ENCODE results near the gene FOXI3.

The FOXI3 gene

DNA sequence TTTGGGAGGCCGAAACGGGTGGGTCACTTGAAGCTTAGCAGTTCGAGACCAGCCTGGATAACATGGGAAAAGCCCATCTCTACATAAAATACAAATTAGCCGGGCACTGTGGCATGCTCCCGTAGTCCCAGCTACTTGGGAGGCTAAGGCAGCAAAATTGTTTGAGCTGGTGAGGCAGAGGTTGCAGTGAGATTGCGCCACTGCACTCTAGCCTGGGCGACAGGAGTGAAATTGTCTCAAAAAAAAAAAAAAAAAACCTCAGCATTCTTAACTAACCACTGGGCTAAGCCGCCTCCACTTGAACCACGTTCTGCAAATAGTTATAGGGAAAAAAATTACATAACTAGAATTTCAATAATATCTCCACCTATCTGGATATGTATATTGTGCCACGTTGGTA is 2.3 kb downstream of the FOXI3 start:
- Histone ChIP-seq H3K27ac (ENCODE audit: low read depth, low read length) (no peak overlapping the region), H3K4me1 (ENCODE audit: control insufficient read depth, low read length) (peaks cover 7% of the 10 kb centered on the region; the same call in 1 of the 2 replicates), H4K20me1 (ENCODE audit: control insufficient read depth, insufficient read depth, low read depth, low read length) (no peaks in the 10 kb centered on the region), H3K36me3 (ENCODE audit: control insufficient read depth, low read length) (no peaks in the 10 kb centered on the region), H3F3A (ENCODE audit: control insufficient read depth, insufficient read depth) (no peaks in the 10 kb centered on the region), H3K4me3 (ENCODE audit: low read length) (no peak overlapping the region), H3K9me2 (replicated peaks; ENCODE audit: control insufficient read depth, low read length) (no peaks in the 10 kb centered on the region), H3K9me3 (ENCODE audit: control insufficient read depth, insufficient read depth, low read length) (no peaks in the 10 kb centered on the region), H3K4me2 (ENCODE audit: low read length) (no peak overlapping the region), H3K79me2 (ENCODE audit: control insufficient read depth, low read length) (no peaks in the 10 kb centered on the region), H3K27me3 (ENCODE audit: control insufficient read depth, low read length) (peaks cover 25% of the 10 kb centered on the region)
- TF ChIP-seq EZH2phosphoT487 (IDR thresholded peaks at IDR 0.05; ENCODE audit: borderline replicate concordance, low read length) = no peak
- TF ChIP-seq, protein P1, sequence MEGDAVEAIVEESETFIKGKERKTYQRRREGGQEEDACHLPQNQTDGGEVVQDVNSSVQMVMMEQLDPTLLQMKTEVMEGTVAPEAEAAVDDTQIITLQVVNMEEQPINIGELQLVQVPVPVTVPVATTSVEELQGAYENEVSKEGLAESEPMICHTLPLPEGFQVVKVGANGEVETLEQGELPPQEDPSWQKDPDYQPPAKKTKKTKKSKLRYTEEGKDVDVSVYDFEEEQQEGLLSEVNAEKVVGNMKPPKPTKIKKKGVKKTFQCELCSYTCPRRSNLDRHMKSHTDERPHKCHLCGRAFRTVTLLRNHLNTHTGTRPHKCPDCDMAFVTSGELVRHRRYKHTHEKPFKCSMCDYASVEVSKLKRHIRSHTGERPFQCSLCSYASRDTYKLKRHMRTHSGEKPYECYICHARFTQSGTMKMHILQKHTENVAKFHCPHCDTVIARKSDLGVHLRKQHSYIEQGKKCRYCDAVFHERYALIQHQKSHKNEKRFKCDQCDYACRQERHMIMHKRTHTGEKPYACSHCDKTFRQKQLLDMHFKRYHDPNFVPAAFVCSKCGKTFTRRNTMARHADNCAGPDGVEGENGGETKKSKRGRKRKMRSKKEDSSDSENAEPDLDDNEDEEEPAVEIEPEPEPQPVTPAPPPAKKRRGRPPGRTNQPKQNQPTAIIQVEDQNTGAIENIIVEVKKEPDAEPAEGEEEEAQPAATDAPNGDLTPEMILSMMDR (IDR thresholded peaks at IDR 0.05; ENCODE audit: low read depth, low read length, poor library complexity, severe bottlenecking) = no peak

DNA sequence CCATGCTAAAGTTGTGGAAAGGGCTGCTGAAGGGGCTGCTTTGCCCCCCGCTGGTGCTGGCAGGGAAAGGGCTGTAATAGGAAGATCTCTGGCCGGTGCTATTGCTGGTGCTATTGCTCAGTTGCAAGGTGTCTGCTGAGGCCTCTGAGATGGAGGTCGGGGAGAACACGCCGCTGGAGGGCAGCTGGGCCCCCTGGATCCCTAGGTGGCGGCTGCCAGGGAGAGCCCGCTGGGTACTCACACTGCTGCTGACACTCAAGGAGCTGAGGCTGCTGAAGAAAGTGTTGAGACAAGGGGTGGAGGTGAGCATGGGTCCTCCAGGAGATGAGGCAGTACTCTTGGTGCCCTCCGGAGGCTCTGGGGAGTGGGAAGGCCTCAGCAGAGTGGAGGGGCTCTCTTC is 4.2 kb downstream of the FOXI3 start:
- Histone ChIP-seq H3K4me3 (ENCODE audit: low read length) (no peak overlapping the region), H3K4me2 (ENCODE audit: low read length) (no peak overlapping the region), H3K79me2 (ENCODE audit: control insufficient read depth, low read length) (no peaks in the 10 kb centered on the region), H3K36me3 (ENCODE audit: control insufficient read depth, low read length) (no peaks in the 10 kb centered on the region), H3K9me2 (replicated peaks; ENCODE audit: control insufficient read depth, low read length) (no peaks in the 10 kb centered on the region), H3K9me3 (ENCODE audit: control insufficient read depth, insufficient read depth, low read length) (no peaks in the 10 kb centered on the region), H3K4me1 (ENCODE audit: control insufficient read depth, low read length) (peaks cover 5% of the 10 kb centered on the region; the same call in 1 of the 2 replicates), H3K27me3 (ENCODE audit: control insufficient read depth, low read length) (peaks cover 16% of the 10 kb centered on the region), H3K27ac (ENCODE audit: low read depth, low read length) (no peak overlapping the region), H3F3A (ENCODE audit: control insufficient read depth, insufficient read depth) (no peaks in the 10 kb centered on the region), H4K20me1 (ENCODE audit: control insufficient read depth, insufficient read depth, low read depth, low read length) (no peaks in the 10 kb centered on the region)
- no peak for TF ChIP-seq EZH2phosphoT487 (IDR thresholded peaks at IDR 0.05; ENCODE audit: borderline replicate concordance, low read length)
- TF ChIP-seq, protein P1 (IDR thresholded peaks at IDR 0.05; ENCODE audit: low read depth, low read length, poor library complexity, severe bottlenecking) = no peak

DNA sequence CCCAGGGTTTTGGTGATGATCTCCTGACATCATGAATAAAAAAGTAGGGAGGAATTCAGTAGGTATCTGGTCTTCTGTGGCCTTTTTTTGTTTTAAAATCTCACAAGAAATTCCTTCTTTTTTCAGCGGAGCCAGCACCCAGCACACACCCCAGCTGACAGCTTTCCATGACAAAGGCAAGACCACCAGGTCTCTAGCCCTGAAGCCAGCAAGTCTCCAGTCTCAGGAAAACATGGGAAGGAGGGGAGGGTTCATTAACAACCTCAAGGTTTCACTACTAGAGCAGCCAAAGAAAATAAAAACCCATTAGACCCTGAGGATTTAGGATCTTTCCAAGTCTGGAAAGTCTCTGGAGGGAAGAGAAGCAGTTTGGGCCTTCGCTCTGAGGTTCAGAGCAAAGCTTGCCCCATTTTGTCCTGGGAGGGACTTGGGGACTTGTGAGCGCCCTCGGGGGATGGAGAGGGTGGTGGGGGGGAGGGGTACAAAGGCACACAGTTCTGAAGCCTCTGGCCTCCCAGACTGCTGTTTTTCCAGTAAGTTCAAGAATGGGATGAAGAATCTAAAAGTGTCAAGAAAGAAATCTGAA is 9.0 kb downstream of the FOXI3 start:
- Histone ChIP-seq H3K27ac (ENCODE audit: low read depth, low read length) (no peak overlapping the region), H3K4me1 (ENCODE audit: control insufficient read depth, low read length) (no peaks in the 10 kb centered on the region), H3K9me2 (replicated peaks; ENCODE audit: control insufficient read depth, low read length) (no peaks in the 10 kb centered on the region), H4K20me1 (ENCODE audit: control insufficient read depth, insufficient read depth, low read depth, low read length) (no peaks in the 10 kb centered on the region), H3K4me2 (ENCODE audit: low read length) (no peak overlapping the region), H3K79me2 (ENCODE audit: control insufficient read depth, low read length) (no peaks in the 10 kb centered on the region), H3K27me3 (ENCODE audit: control insufficient read depth, low read length) (no peaks in the 10 kb centered on the region), H3K36me3 (ENCODE audit: control insufficient read depth, low read length) (no peaks in the 10 kb centered on the region), H3F3A (ENCODE audit: control insufficient read depth, insufficient read depth) (no peaks in the 10 kb centered on the region), H3K4me3 (ENCODE audit: low read length) (no peak overlapping the region), H3K9me3 (ENCODE audit: control insufficient read depth, insufficient read depth, low read length) (no peaks in the 10 kb centered on the region)
- TF ChIP-seq EZH2phosphoT487 (IDR thresholded peaks at IDR 0.05; ENCODE audit: borderline replicate concordance, low read length) = no peak
- TF ChIP-seq, protein P1 (IDR thresholded peaks at IDR 0.05; ENCODE audit: low read depth, low read length, poor library complexity, severe bottlenecking) = no peak

All from DOHH2 (cell line).